GM21723 (cell line): ENCODE measurements around the gene CARD6.
"Not testable (repeated sequence)": the region's sequence is repeated elsewhere in the genome, so short reads cannot be mapped to it uniquely, and the experiment has no call there.

Experiments
- ATAC-seq: cut with Tn5 transposase; IDR thresholded peaks from one replicate; pipeline ENCODE4 v1.9.1; 2021; ENCODE audit warnings: mild to moderate bottlenecking, moderate library complexity; ENCODE audit not compliant: unreplicated experiment

CARD6 gene

GRCh38 chr5:40828690-40829661 is 12.2 kb upstream of the CARD6 start:
- ATAC-seq = no peak

- no peak for ATAC-seq
Measured at GRCh38 chr5:40829748-40830533, 11.2 kb upstream of the CARD6 start.

GRCh38 chr5:40831346-40832210 is 9.6 kb upstream of the CARD6 start:
- ATAC-seq = peak; percentile 24

GRCh38 chr5:40832345-40832744 is 8.8 kb upstream of the CARD6 start:
- no peak for ATAC-seq

- no peak for ATAC-seq
Measured at GRCh38 chr5:40833712-40834229, 7.4 kb upstream of the CARD6 start.

GRCh38 chr5:40834391-40834848 is 6.7 kb upstream of the CARD6 start:
- no peak for ATAC-seq

- peak; percentile 95 for ATAC-seq
Measured at GRCh38 chr5:40834849-40835787, 6.0 kb upstream of the CARD6 start, which contains the start of gene RPL37. RPL37 (minus strand) TSS chr5:40835222; CDS start chr5:40835185, 37 bp downstream.

- no peak for ATAC-seq
Measured at GRCh38 chr5:40838086-40838485, 3.1 kb upstream of the CARD6 start.

GRCh38 chr5:40842351-40842750 is 1.2 kb downstream of the CARD6 start:
- ATAC-seq = no peak

- no peak for ATAC-seq
Measured at GRCh38 chr5:40844565-40844964, 3.4 kb downstream of the CARD6 start.

GRCh38 chr5:40846371-40846770 is 5.2 kb downstream of the CARD6 start:
- no peak for ATAC-seq

GRCh38 chr5:40847525-40847924 is 6.4 kb downstream of the CARD6 start:
- no peak for ATAC-seq

- no peak for ATAC-seq
Measured at GRCh38 chr5:40853632-40854192, 12.5 kb downstream of the CARD6 start.

- no peak for ATAC-seq
Measured at GRCh38 chr5:40860711-40861110, 19.5 kb downstream of the CARD6 start.

- ATAC-seq = not testable (repeated sequence)
Measured at GRCh38 chr5:40865004-40865403, 23.8 kb downstream of the CARD6 start.

GRCh38 chr5:40866844-40867243 is 25.7 kb downstream of the CARD6 start:
- no peak for ATAC-seq

GRCh38 chr5:40869384-40869783 is 28.2 kb downstream of the CARD6 start:
- no peak for ATAC-seq

GRCh38 chr5:40871177-40871576 is 30.0 kb downstream of the CARD6 start:
- ATAC-seq = no peak

- ATAC-seq = not testable (repeated sequence)
Measured at GRCh38 chr5:40872253-40872652, 31.1 kb downstream of the CARD6 start.
